Kidney epithelial cell (primary cell): ENCODE data around the gene ARHGAP29. TPM values are rescaled to one million over a fixed set of nuclear protein-coding genes. Genes with fewer than 3 reads are reported as not detected.
A peak's percentile ranks its signal among the peaks of the same experiment; 100 is the strongest.

ENCODE experiments used
- DNase-seq: peaks from one replicate; pipeline ENCODE4 v3.0.0-alpha.2; 2010; ENCODE audit warnings: low read depth
- H3K27me3 ChIP-seq: 2 replicates; pipeline ENCODE4 v1.6.0; 2011; ENCODE audit warnings: low read length; ENCODE audit not compliant: control insufficient read depth, insufficient read depth
- H3K36me3 ChIP-seq: 2 replicates; pipeline ENCODE4 v1.5.1; 2011; ENCODE audit warnings: low read length; ENCODE audit not compliant: control insufficient read depth, insufficient read depth
- H3K4me3 ChIP-seq: 2 replicates; pipeline ENCODE4 v1.5.1; 2011; ENCODE audit warnings: low read depth, mild to moderate bottlenecking, control low read depth, low read length
- CTCF ChIP-seq: IDR thresholded peaks from 2 replicates; pipeline ENCODE4 v1.5.1; 2011; ENCODE audit warnings: mild to moderate bottlenecking, moderate library complexity, low read length, control low read depth, inconsistent platforms; ENCODE audit not compliant: insufficient read depth, poor library complexity, severe bottlenecking
- total RNA-seq: library from RNA; depleted of rRNA; stranded (reverse); fragments of >200 nt; gene quantifications from 2 replicates; pipeline ENCODE4 v1.2.3, GENCODE V29; 2015

ARHGAP29 gene
- total RNA-seq, 1 donor from 2014 or later, result 82.3 TPM

DNA sequence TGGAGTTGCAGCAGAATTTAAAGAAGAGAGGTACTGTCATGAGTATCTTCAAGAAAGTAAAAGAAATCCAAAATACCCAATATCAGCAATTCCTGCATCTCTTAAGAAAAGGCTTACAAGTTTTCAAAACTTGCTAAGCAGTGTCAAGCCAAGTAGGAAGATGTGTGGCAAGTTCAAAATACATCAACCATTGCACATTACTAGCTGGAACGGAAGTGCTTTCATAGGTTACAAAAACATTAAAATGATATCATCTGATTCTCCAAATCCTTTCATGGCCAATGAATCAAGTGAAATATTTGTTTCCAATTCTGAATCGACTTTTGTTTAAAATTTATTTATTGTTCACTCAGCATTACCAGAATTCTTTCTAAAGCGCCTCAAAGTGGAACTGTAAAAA is 110.7 kb downstream of the ARHGAP29 start:
- Histone ChIP-seq H3K36me3 (no peaks in the 10 kb centered on the region), H3K4me3 (no peak overlapping the region), H3K27me3 (no peaks in the 10 kb centered on the region)
- TF ChIP-seq CTCF, result no peak
- no peak for DNase-seq

GRCh38 chr1:94125551-94126514 is 111.6 kb downstream of the ARHGAP29 start:
- no peak for DNase-seq
- H3K4me3 ChIP-seq, result no peak overlapping the region
- H3K27me3 ChIP-seq, result no peaks in the 10 kb centered on the region
- TF ChIP-seq CTCF, result peak; percentile 9
- no peaks in the 10 kb centered on the region for H3K36me3 ChIP-seq

- no peaks in the 10 kb centered on the region for H3K27me3 ChIP-seq
- H3K36me3 ChIP-seq, result no peaks in the 10 kb centered on the region
- no peak for TF ChIP-seq CTCF
- no peak for DNase-seq
- H3K4me3 ChIP-seq, result no peak overlapping the region
Observed at GRCh38 chr1:94124538-94124937, 112.8 kb downstream of the ARHGAP29 start.

DNA sequence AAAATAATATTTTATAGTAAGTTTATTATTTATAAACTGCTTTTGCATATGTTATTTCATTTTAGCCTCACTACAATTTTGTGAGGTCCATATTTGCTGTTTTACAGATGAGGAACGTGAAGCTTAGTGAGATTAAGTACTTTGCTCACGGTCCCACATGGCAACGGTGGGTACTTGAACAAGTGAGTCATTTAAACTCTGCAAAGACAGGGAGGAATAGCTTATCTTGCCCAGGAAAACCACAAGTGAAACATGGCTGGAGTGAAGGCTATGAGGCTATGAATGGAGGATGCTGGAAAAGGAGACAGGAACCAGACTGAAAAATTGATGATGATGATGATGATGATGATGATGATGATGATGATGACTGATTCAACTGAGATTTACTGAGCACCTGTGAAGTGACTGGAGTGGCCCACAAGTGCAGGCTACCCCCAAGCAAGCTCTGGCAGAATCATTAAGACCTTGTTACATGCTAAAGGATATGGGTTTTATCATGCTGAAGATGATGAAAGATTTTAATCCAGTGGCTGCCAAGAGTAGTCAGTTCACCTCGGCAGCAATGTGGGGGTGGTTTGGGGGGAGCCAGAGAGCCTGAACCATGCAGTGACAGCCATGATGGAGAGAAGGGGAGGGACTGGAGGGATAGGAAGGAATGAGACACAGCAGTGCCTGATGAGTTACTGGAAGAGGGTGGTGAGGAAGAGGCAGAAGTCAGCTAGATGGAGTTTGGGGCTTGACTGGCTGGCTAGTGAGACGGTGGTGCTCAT is 115.0 kb downstream of the ARHGAP29 start:
- Histone ChIP-seq H3K4me3 (no peak overlapping the region), H3K36me3 (no peaks in the 10 kb centered on the region), H3K27me3 (no peaks in the 10 kb centered on the region)
- no peak for TF ChIP-seq CTCF
- no peak for DNase-seq

Other genes starting within 250 kb of the ARHGAP29 start
- gene ABCA4, start 116.4 kb downstream of the ARHGAP29 start, total RNA-seq, result not detected in 2 replicates
- gene ABCD3, start 180.8 kb upstream of the ARHGAP29 start, total RNA-seq, result 21.4 and 25.8 TPM in 2 replicates